K562 (cell line): ENCODE measurements around the gene SLTM. TPM values are rescaled to one million over a fixed set of nuclear protein-coding genes. Genes with fewer than 3 reads are reported as not detected.
A peak's percentile ranks its signal among the peaks of the same experiment; 100 is the strongest.

ENCODE experiments used
- E2F8 ChIP-seq: fragments of 450-650 bp; IDR thresholded peaks from 2 replicates; pipeline ENCODE4 v1.7.1; 2018; ENCODE audit warnings: mild to moderate bottlenecking, low read depth; ENCODE audit not compliant: partially characterized antibody
- ELF4 ChIP-seq: fragments of 450-650 bp; formaldehyde crosslinking; IDR thresholded peaks from 2 replicates; pipeline ENCODE4 v1.4.0; 2022; ENCODE audit warnings: missing genetic modification characterization
- HDAC1 ChIP-seq, 2 experiments: fragments of 450-650 bp; IDR thresholded peaks; 2 replicates each; pipeline ENCODE4 v1.6.1; 2016 to 2017; ENCODE audit warnings: inconsistent platforms in 1 of 2, mild to moderate bottlenecking in 1 of 2, moderate library complexity in 1 of 2
- HSF4 ChIP-seq: fragments of 250-450 bp; sonication (Bioruptor Pico); IDR thresholded peaks from 2 replicates; pipeline ENCODE4 v2.1.2; 2022; ENCODE audit warnings: mild to moderate bottlenecking, moderate library complexity, borderline replicate concordance
- KLF13 ChIP-seq: fragments of 450-650 bp; IDR thresholded peaks from 2 replicates; pipeline ENCODE4 v1.6.1; 2016; ENCODE audit warnings: missing genetic modification characterization, low read depth, mild to moderate bottlenecking, missing compliant biosample characterization, moderate library complexity, borderline replicate concordance
- MGA ChIP-seq: fragments of 450-650 bp; IDR thresholded peaks from 2 replicates; pipeline ENCODE4 v1.6.1; 2016; ENCODE audit warnings: mild to moderate bottlenecking, moderate library complexity
- SMARCA5 ChIP-seq: fragments of 450-650 bp; IDR thresholded peaks from 2 replicates; pipeline ENCODE4 v1.6.1; 2016
- XRCC3 ChIP-seq: fragments of 450-650 bp; IDR thresholded peaks from 2 replicates; pipeline ENCODE4 v1.6.1; 2017; ENCODE audit warnings: mild to moderate bottlenecking, moderate library complexity
- ZNF23 ChIP-seq: fragments of 250-450 bp; sonication (Bioruptor Pico); IDR thresholded peaks from 2 replicates; pipeline ENCODE4 v1.4.0; 2020; ENCODE audit warnings: mild to moderate bottlenecking
- ZNF311 ChIP-seq: fragments of 250-450 bp; sonication (Bioruptor Pico); IDR thresholded peaks from 2 replicates; pipeline ENCODE4 v1.4.0; 2020; ENCODE audit warnings: mild to moderate bottlenecking, moderate library complexity
- ZNF316 ChIP-seq: fragments of 450-650 bp; IDR thresholded peaks from 2 replicates; pipeline ENCODE4 v1.6.1; 2016
- polyA plus RNA-seq, 8 experiments: library from polyadenylated mRNA; depleted of rRNA in 4 of 8; stranded (reverse) in 5 of 8; unstranded in 3 of 8; fragments of >200 nt; fragmentation: Nextera tagmentation in 2 of 8; fragmentation: Illumina TruSeq in 1 of 8; extraction: Ambion mirVana in 2 of 8; extraction: Trizol in 1 of 8; gene quantifications; 2 replicates each; pipeline versions ENCODE4 v1.2.1 to v1.2.3, GENCODE V29; 2011 to 2014; ENCODE audit warnings: inconsistent platforms in 1 of 8, missing spikeins in 1 of 8
- total RNA-seq, 7 experiments: library from RNA; depleted of rRNA in 6 of 7; stranded (reverse); fragments of >200 nt in 6 of 7; fragmentation: Illumina TruSeq in 2 of 7; extraction: Trizol in 2 of 7; gene quantifications; 2 replicates each; pipeline versions ENCODE4 v1.2.1 to v1.2.3, GENCODE V29; 2011 to 2021; ENCODE audit warnings: low replicate concordance in 1 of 7

SLTM gene
- total and polyA plus RNA-seq, 9 of the 15 experiments (the other 6 are each of a cell fraction or from before 2014, with no cell fraction given), result 39.5 to 163 (median 102) TPM

GRCh38 chr15:58933281-58934113, at the start of gene SLTM (continued):
- TF ChIP-seq ZNF316 (peak; percentile 99), ZNF23 (CRISPR knock-in tag) (no peak), ZNF311 (CRISPR knock-in tag) (no peak), HSF4 (CRISPR knock-in tag) (no peak), ELF4 (CRISPR knock-in tag) (no peak), KLF13 (tag) (no peak; the same call in none of the 2 replicates), MGA (peak; percentile 41), XRCC3 (no peak), HDAC1 (IDR thresholded peaks at IDR 0.05) (peak in 1 of 2 experiments; percentile 33; a peak in 1 of 4 replicates), SMARCA5 (no peak), E2F8 (no peak)
